GM18498 (cell line): ENCODE data around the gene RALBP1.

Experiments used
- ATAC-seq: cut with Tn5 transposase; IDR thresholded peaks from one replicate; pipeline ENCODE4 v1.9.1; 2021; ENCODE audit warnings: mild to moderate bottlenecking, moderate library complexity; ENCODE audit not compliant: unreplicated experiment

The RALBP1 gene

DNA sequence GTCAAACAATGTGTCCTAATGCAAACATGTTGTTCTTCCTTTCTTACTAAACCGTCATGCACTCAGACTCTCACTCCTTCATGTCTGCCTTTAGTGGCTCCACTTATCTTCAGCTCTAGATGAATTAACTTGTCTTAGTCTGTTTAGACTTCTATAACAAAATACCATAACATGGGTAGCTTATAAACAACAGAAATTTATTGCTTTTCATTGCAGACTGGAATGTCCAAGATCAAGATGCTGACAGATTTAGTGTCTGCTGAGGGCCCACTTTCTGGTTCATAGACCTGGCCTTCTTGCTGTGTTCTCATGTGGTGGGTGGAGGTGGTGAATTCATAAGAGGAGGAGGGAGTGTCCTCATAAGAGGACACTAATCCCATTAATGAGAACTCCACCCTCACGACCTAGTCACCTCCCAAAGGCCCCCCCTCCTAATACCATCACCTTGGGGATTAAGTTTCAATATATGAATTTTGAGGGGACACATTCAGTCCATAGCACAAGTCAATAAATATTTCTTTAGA, 32.3 kb downstream of the RALBP1 start:
- ATAC-seq = no peak

DNA sequence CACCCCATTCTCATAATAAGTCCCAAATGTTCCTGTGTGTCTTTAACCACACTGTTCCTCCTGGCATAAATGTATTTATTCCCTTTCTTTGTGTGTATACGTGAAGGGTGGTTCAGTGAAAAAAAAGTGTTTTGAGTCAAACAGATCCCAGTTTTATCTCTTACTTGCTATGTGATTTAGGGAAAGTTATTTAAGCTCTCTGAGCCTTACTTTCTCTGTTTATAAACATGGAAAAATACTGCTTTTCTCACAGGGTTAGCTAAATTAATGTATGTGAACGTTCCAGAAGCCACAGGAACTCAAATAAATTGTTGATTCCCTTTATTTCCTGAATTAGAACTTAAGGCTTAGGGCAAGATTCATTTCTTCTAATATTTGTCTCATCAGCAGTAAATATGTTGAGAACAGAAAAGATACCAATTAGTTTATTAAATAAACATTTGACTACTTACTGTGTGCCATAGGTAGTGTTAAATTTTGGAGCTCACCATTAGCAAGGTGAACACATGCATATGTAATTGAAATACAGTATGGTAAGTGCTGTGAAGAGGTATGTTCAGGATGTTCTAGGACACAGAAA, 33.2 kb downstream of the RALBP1 start:
- no peak for ATAC-seq

DNA sequence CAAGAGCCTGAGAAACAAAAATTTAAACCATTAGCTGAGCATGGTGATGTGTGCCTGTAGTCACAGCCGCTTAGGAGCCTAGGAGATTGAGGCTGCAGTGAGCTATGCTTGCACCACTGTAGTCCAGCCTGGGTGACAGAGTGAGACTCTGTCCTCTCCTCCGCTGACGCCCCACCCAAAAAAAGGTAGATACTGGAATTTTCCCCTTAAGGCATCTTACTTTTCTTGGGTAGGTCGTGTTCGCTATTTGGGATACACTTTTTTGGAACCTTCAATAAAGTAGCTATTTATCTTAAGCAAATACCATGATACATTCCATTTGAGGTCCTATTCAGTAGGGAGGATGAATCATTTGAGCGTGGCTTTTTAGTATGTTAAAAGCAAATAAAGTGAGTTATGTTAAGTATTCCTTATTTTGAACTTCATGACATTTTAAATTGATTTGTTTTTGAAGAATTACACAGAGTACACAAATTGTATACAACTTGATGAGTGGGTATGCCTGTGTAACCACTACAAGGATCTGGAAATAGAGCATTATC, 38.7 kb downstream of the RALBP1 start:
- no peak for ATAC-seq

DNA sequence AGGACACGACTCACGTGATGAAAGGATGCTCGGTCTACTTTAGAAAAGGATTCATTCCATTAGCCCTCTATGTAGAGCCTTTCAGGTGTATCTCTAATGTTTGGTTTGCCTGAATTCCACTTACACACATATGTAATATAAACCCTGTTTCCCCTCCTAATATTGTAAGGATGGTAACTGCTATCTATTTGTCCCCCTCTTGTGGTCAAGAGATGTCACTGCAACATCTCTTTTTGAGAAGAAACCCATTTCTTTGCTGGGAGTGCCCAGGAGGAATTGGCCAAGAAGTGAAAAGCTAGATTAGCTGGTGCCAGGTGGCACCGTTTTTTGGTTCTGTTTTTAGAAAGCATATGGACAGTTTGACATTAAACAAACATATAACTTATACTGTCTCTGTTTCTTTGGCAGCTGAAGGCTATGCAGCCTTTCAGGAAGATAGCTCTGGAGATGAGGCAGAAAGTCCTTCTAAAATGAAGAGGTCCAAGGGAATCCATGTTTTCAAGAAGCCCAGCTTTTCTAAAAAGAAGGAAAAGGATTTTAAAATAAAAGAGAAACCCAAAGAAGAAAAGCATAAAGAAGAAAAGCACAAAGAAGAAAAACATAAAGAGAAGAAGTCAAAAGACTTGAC, 41.2 kb downstream of the RALBP1 start:
- no peak for ATAC-seq

DNA sequence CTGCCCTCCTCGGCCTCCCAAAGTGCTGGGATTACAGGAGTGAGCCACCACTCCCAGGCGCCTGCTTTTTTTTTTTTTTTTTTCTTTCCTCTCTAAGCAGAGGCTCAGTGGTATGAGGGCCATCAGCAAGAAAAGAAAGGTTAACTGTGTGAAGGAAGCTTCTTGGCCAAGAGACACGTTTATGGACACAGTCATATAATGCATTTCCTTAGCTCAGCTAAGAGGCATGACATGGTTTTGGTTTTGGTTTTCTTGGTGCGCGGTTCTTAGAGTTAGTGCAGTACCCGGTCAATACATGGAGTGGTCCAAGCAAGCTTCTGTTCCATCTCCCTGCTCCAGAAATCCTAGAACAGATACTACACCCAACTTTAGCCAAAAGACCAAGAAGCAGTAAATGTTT, 42.6 kb downstream of the RALBP1 start:
- ATAC-seq = no peak

DNA sequence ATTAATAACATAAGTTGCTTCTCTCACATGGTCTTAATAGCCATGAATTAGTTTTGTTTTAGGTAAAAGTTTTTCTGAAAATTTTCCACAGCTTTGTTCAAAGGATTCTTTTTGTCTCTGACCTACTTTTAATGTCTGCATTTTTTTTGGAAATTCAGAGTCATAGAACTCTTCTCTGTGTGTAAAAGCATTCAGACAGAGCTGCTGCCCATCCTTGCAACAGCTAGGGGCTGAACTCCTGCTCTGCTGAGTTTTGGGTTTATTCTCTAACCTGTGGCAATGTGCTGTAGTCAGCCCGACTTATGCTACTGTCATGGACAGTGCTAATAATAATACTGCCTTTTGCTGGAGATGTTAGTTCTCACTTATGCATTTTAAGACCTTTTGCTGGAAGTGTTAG, 44.1 kb downstream of the RALBP1 start:
- no peak for ATAC-seq

DNA sequence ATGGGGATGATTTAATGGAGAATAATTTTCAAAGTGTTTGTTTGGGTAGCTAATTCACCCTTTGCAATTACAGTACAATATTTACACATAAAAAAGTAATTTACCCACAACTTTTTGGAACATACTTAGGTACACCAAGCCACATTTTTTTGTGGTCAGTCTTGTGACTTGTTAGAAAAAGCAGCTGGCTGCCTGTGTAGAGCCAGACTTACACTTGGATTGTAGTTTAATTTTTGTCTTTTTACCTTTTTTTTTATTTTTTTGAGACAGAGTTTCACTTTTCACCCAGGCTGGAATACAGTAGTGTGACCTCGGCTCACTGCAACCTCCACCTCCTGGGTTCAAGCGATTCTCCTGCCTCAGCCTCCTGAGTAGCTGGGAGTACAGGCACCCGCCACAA, 45.4 kb downstream of the RALBP1 start:
- ATAC-seq = no peak

DNA sequence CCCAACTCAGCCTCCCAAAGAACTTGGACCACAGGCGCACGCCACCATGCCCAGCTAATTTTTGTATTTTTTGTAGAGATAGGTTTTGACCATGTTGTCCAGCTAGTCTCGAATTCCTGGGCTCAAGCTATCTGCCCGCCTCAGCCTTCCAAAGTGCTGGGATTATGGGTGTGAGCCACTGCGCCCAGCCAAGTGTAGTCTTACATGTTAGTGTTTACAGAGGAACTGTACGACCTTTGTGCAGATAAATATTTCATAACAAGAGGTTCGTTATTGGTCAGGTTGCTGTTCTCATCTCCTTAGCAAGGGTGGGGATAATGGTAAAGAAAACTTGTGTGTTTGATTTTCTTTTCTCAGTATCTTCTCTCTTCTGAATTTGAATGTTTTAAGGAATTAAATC, 46.5 kb downstream of the RALBP1 start:
- ATAC-seq = no peak

DNA sequence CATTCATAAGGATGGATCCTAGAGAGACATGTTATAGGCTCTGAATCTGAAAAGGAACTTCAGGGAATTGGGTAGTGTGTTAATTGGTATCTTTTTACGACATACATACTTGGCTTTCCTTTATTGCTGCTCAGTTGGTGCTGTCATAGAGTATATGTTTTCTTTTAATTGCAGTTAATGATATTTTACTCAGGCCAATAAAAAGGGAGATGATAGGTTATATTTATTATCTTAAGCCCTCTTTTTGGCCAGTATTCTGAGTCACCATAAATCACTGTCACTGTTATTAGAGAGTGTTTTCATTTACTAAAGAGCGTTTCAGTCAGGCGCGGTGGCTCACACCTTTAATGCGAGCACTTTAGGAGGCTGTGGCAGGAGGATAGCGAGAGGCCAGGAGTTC, 47.6 kb downstream of the RALBP1 start:
- no peak for ATAC-seq

DNA sequence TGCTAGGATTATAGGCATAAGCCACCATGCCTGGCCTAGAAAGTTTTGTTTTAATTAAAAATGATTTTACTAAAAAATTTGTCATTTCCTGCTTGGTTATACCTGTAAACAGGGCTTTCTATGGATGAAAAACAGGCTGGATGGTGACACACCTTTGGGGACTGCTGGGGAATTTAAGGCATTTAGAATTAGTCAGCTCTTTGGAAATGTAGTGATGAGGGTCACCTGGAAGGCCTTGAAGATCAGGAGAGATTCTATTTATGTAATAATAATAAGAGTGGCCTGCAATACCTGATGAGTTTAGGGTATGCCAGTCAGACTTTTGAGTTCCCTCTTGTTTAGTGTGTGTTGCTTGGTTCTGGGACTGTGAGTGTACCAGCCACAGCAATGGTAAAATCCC, 51.1 kb downstream of the RALBP1 start:
- no peak for ATAC-seq

DNA sequence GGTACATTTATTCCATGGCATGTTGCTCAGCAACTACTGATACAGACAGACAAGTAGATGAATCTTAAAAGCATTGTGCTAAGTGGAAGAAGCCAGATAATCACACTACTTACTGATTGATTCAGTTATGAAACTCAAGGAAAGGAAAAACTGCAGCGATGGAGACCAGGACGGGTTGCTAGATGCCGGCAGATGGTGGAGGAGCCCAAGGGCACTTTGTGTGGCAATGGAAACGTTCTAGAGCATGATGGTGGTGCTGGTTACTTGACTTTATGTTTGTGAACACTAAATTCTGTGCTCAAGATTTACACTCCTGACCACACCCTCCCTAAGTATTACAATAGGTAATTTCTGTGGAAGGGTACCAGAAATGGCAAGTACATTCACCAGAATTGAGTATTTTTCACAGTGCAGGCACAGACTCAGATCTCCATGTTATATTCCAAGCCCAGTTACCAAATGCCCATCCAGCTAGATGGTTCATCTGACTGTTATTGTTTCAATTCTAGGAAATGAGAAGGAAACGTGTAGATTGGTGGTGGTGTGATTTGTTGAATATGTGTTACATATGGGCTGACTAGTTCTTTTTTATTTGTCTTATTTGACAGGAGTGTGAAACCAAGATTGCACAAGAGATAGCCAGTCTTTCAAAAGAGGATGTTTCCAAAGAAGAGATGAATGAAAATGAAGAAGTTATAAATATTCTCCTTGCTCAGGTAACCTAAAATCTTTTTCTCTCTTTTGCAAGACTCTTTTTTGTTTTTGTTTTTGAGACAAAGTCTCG, 55.1 kb downstream of the RALBP1 start:
- ATAC-seq = no peak

DNA sequence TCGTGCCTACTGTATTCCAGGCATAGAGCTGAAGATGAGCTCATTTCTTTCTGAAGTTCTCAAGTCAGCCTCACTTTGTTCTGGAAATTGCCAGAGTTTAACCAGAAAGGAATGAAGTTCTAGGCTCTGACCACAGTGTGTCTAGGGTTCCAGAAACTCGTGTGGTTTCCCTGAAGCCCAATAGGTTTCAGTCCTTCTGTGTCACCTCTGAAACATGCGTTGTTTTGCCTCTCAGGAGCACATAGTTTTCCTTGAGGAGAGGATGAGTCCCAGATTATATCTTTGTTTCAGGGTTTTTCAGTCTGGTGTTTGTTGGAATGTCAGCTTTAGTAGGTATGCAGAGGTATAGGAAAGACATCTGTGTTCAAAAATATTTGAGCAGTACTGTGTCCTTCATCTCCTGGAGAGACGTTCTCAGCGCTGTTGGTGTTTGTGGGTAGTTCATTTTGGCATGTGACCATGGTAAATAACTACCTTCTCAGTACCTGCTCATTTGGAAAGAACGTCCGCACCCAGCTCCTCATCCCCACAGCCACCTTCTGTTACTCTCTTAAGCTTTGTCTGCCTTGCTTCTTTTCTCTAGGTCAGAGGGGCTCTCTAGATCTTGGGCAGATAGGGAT, 56.6 kb downstream of the RALBP1 start:
- ATAC-seq = no peak

DNA sequence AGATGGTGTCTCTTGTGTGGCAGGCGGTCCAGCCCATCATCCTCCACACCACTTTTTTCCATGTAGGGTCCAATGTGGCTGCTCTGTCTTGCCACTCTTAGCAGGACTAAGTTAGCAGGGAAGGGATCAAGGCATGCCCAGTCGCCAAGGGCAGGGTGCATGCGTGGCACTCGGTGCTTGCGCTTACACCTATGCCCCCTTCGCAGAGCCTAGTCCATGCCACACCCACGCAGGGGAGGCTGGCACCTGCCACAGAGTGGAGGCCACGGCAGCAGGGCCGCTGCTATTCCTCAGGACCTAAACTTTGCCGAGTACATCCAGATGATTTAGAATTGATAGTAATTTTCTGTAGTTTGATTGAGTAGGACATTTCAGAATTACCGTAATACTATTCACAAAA, 59.5 kb downstream of the RALBP1 start:
- ATAC-seq = no peak

DNA sequence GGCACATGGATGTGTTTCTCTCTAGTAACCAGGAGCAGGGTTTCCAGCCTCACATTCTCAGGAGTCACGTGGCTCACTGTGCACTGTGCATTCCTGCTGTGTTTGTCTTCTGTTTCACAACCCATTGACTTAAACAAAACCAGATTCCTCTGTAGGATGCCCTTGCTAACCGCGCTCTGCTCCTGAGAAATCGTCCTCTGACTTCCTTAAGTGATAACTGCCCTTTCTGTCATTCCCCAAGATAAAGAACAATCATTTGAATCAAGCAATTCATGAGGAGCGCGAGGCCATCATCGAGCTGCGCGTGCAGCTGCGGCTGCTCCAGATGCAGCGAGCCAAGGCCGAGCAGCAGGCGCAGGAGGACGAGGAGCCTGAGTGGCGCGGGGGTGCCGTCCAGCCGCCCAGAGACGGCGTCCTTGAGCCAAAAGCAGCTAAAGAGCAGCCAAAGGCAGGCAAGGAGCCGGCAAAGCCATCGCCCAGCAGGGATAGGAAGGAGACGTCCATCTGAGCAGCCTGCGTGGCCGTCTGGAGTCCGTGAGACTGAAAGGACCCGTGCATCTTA, 60.2 kb downstream of the RALBP1 start:
- no peak for ATAC-seq

DNA sequence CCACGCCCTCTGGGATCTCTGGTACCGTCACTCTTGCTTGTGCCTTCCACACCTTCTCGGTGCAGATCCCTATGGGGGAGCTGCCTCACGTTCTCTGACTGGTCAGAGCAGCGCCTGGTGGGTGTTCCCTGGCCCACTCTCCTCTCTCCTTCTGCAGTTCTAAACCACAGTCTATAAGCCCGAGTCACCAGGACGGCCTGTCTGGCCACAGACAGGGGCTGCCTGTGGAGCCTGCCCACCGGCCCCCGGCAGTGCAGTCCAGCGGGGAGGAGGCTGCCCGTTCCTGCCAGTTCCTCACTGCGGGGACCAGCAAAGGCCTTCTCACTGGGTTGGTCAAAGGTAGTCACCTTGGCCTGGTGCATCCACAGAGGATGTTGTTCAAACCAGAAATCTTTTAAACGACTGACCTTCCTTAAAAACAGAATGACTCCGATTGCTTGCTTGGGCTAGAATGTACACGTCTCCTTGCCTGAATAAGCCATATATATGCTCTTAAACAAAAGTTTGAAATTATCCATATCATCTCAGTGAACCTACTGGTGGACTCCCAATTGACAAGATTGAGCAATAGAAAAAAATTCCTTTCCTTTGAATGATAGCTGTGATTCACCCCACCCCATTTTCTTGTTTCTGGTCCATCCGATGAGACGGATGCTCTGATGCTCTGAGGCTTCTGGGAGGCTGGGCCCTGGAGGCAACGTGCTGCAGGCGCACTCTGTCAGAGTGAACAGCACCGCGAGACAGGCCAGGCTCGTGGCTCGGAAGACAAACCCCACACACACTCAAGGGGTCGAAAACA, 61.2 kb downstream of the RALBP1 start:
- ATAC-seq = no peak

DNA sequence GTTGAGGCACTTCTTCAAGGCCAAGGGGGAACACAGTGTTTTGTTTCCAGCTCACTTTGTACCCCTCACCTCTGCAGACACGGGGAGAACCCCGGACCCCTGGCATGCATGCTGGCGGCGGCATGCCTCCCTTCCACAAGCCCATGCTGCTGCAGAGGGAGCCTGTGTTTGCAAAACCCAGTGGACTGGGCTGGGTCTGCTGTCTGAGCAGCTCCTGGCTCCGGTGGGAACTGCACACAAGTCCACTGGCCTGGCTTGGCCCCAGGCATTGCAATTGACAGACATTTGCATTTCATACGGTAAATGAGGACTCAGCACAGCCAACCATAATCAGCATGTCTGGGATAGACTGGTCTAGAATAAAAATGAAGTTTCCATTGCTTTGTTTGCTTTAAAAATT, 62.4 kb downstream of the RALBP1 start:
- ATAC-seq = no peak

DNA sequence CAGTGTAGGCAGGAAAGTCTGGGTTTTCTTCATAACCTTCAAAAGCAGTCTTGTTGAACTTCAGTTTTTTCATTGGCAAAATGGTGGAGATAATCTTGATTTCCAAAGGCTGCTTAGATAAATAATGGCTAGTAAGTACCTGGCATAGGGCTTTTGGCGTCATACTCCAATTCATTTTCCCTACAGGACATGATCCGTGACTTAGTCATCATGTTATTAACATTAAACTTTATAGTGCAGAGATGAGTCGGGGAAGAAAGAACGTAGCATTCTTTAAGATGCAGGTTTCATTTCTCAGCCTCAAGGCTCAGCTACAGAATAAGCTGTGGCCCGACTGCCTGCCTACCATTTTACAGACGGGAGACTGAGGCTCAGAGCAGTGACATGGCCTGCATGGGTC, 64.0 kb downstream of the RALBP1 start:
- no peak for ATAC-seq

DNA sequence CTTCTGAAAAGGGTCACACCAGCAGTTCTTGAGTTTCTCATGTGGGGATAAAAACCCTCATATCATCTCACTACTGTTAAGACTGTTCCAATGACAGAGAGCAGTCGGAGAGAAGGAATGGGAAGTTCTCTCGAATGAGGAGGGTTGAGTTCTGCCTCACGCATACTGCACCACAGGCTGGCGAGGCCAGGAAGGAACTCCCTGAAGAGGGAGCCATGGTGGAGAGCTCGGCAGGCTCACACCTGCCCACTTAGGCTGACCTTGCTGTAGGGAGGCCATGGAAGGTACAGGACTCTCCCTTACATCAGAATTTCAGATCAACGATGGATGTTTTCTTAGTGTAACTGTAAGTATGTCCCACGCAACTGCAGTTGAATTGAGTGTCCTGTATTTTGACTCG, 64.6 kb downstream of the RALBP1 start:
- ATAC-seq = no peak

DNA sequence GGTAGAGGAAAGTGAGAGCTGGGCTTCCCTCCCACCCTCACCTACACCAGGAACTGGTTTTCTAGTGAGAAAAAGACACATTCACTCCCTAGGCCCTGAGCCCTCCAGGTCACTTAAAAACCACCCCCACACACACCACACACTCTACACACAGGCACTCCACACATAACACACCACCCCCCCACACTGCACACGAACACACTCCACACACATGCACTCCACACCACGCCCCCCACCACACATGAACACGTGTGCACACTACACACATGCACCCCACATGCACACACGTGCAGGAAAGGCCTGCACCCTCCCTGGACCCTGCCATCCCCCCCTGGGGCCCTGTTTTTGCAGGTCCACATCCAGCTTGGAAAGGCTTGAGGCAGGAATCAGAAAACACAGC, 67.6 kb downstream of the RALBP1 start:
- ATAC-seq = no peak

DNA sequence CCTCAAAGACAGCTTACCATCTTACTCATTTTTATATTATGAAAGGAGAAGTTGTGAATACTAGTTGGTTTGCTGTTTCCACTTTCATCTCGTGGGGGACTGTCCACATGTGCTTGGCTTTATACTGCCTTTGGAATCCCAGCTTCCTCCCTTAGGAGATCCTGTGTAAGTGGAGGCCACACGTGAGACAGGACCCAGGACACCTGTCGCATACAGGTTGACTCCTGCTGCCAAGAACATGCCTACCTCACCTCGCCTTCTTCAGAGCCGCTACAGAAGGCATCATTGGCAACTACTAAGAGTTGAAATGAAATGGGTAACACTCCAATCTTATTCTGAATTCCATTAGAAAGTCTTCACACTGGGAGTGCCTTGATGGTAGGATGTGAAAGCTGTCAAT, 69.7 kb downstream of the RALBP1 start:
- no peak for ATAC-seq
